Left ventricle myocardium inferior (tissue), 1 donor: ENCODE data around the gene TRAPPC6A. TPM values are rescaled to one million over a fixed set of nuclear protein-coding genes. Genes with fewer than 3 reads are reported as not detected.
"Not testable (repeated sequence)": the region's sequence is repeated elsewhere in the genome, so short reads cannot be mapped to it uniquely, and the experiment has no call there.

Experiments
- DNase-seq: peaks from one replicate; pipeline ENCODE4 v3.0.0-alpha.2; 2020
- H3K27ac ChIP-seq: fragments of 200-600 bp; replicated peaks from 2 replicates; pipeline ENCODE4 v1.8.0; 2021
- H3K27me3 ChIP-seq: fragments of 200-600 bp; 2 replicates; pipeline ENCODE4 v1.8.0; 2021; ENCODE audit warnings: low read depth
- H3K36me3 ChIP-seq: fragments of 200-600 bp; 2 replicates; pipeline ENCODE4 v1.8.0; 2021
- H3K4me1 ChIP-seq: fragments of 200-600 bp; 2 replicates; pipeline ENCODE4 v1.8.0; 2021
- H3K4me3 ChIP-seq: fragments of 200-600 bp; 2 replicates; pipeline ENCODE4 v1.8.0; 2021; ENCODE audit warnings: mild to moderate bottlenecking, moderate library complexity
- H3K9me3 ChIP-seq: fragments of 200-600 bp; replicated peaks from 2 replicates; pipeline ENCODE4 v1.8.0; 2021
- intact Hi-C: fragments of 100-400 bp; cut with micrococcal nuclease; formaldehyde crosslinking; loops from one replicate; pipeline ENCODE4 v1.11.0; 2022
- total RNA-seq: library from RNA; stranded (reverse); fragmentation: NEBNext Ultra II Directional; extraction: Animal tissue kit (Norgen Biotek cat#: 25700); gene quantifications from one replicate; pipeline ENCODE4 v1.2.1, GENCODE V29; 2021
- TF ChIP-seq, protein P1 (sequence below): fragments of 200-600 bp; IDR thresholded peaks from 2 replicates; pipeline ENCODE4 v1.8.0; 2021; ENCODE audit warnings: antibody characterized with exemption, mild to moderate bottlenecking, borderline replicate concordance
- donor health status: DM: no; HTN: yes; CAD: no; lungs with severe emphysema.

Gene TRAPPC6A
- total RNA-seq, 1 donor from 2014 or later: 15.8 TPM

DNA sequence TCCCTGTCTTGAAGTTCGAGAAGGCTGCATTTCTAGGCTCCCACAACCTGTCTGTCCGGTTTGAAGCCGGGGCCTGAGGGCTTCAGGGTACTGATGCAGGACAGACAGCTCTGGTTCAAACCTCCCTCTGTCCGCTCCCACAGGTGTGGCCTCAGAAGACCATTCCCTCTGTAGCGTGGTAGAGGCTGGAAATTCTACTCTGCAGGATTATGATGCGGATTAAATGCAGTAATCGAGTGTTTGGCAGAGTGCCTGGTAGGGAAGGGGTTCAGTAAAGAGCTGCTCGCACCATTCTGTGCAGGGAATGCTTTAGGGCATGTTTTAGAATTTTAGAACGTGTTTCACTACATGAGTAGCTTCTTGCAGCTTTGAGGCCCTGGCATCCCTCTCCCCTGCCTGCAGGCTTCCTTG lies 54.6 kb downstream of the TRAPPC6A start:
- no peaks in the 10 kb centered on the region for H3K27me3 ChIP-seq
- TF ChIP-seq, protein P1, sequence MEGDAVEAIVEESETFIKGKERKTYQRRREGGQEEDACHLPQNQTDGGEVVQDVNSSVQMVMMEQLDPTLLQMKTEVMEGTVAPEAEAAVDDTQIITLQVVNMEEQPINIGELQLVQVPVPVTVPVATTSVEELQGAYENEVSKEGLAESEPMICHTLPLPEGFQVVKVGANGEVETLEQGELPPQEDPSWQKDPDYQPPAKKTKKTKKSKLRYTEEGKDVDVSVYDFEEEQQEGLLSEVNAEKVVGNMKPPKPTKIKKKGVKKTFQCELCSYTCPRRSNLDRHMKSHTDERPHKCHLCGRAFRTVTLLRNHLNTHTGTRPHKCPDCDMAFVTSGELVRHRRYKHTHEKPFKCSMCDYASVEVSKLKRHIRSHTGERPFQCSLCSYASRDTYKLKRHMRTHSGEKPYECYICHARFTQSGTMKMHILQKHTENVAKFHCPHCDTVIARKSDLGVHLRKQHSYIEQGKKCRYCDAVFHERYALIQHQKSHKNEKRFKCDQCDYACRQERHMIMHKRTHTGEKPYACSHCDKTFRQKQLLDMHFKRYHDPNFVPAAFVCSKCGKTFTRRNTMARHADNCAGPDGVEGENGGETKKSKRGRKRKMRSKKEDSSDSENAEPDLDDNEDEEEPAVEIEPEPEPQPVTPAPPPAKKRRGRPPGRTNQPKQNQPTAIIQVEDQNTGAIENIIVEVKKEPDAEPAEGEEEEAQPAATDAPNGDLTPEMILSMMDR: no peak
- peaks cover 9% of the 10 kb centered on the region for H3K4me1 ChIP-seq
- no peak overlapping the region for H3K4me3 ChIP-seq
- peaks cover 9% of the 10 kb centered on the region for H3K36me3 ChIP-seq
- no peaks in the 10 kb centered on the region for H3K9me3 ChIP-seq
- no peak for DNase-seq
- intact Hi-C loops: no loop called here
- H3K27ac ChIP-seq: no peak overlapping the region

GRCh38 chr19:45122832-45123231 lies 55.2 kb downstream of the TRAPPC6A start:
- peaks cover 15% of the 10 kb centered on the region for H3K4me1 ChIP-seq
- peaks cover 9% of the 10 kb centered on the region for H3K36me3 ChIP-seq
- no peaks in the 10 kb centered on the region for H3K9me3 ChIP-seq
- intact Hi-C loops: no loop called here
- no peak for DNase-seq
- TF ChIP-seq, protein P1: no peak
- no peaks in the 10 kb centered on the region for H3K27me3 ChIP-seq
- H3K4me3 ChIP-seq: no peak overlapping the region
- no peak overlapping the region for H3K27ac ChIP-seq

- no peaks in the 10 kb centered on the region for H3K9me3 ChIP-seq
- no peak for DNase-seq
- intact Hi-C loops: no loop called here
- H3K4me3 ChIP-seq: no peak overlapping the region
- TF ChIP-seq, protein P1: no peak
- H3K27me3 ChIP-seq: no peaks in the 10 kb centered on the region
- peaks cover 24% of the 10 kb centered on the region for H3K4me1 ChIP-seq
- no peak overlapping the region for H3K27ac ChIP-seq
- peaks cover 3% of the 10 kb centered on the region for H3K36me3 ChIP-seq
Measured at GRCh38 chr19:45121827-45122345, 56.2 kb downstream of the TRAPPC6A start.

GRCh38 chr19:45119582-45119981 lies 58.5 kb downstream of the TRAPPC6A start:
- DNase-seq: no peak
- intact Hi-C loops: no loop called here
- H3K9me3 ChIP-seq: no peaks in the 10 kb centered on the region
- no peak overlapping the region for H3K27ac ChIP-seq
- no peaks in the 10 kb centered on the region for H3K36me3 ChIP-seq
- H3K27me3 ChIP-seq: no peaks in the 10 kb centered on the region
- peaks cover 20% of the 10 kb centered on the region for H3K4me1 ChIP-seq
- TF ChIP-seq, protein P1: no peak
- H3K4me3 ChIP-seq: no peak overlapping the region

DNA sequence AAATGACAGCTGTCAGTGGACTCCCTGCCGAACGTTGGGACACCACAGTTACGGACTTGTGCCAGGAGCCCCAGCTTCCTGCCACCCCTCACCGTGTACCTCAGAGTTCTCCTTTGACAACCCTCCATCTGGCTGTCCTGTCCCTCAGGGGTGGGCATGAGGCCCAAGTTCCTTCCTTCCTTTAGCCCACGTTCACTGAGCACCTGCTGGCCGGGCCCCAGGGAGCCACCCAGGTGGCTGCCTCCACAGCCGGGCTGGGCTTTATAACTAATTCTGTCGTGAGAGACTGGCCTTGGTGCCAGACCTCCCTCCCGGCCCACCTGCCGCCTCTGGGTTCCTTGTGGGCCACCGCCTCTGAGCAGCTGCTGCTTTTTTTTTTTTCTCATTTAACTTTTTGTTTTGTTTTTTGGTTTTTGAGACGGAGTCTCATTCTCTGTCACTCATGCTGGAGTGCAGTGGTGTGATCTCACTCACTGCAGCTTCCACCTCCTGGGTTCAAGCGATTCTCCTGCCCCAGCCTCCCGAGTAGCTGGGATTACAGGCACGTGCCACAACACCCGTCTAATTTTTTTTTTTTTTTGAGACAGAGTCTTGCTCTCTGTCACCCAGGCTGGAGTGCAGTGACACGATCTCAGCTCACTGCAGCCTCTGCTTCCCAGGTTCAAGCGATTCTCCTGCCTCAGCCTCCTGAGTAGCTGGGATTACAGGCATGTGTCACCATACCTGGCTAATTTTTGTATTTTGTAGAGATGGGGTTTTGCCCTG lies 59.3 kb downstream of the TRAPPC6A start:
- H3K9me3 ChIP-seq, H3K36me3 ChIP-seq, H3K4me3 ChIP-seq, H3K27ac ChIP-seq, H3K27me3 ChIP-seq, intact Hi-C loops, DNase-seq: not testable (repeated sequence)
- peaks cover 20% of the 10 kb centered on the region for H3K4me1 ChIP-seq

GRCh38 chr19:45118106-45118505 lies 59.9 kb downstream of the TRAPPC6A start:
- Histone ChIP-seq H3K9me3 (no peaks in the 10 kb centered on the region), H3K36me3 (no peaks in the 10 kb centered on the region), H3K27me3 (no peaks in the 10 kb centered on the region), H3K4me3 (no peak overlapping the region), H3K4me1 (peaks cover 20% of the 10 kb centered on the region), H3K27ac (no peak overlapping the region)
- DNase-seq: no peak
- intact Hi-C loops: no loop called here
- TF ChIP-seq, protein P1: no peak
